Stomach (tissue), 4 donors: ENCODE results near the gene ZPR1.

ENCODE experiments used
- CTCF ChIP-seq, 7 experiments: fragments of 450-650 bp in 4 of 7; fragments of 200-600 bp in 3 of 7; sonication (generic) in 3 of 7; IDR thresholded peaks; one replicate each; pipeline ENCODE4 v1.5.1; 2016 to 2019; ENCODE audit warnings: antibody characterized with exemption in 7 of 7, control low read depth in 2 of 7, mild to moderate bottlenecking in 1 of 7
- EP300 ChIP-seq: sonication (generic); formaldehyde crosslinking; IDR thresholded peaks from one replicate; pipeline ENCODE4 v1.6.1; 2017; ENCODE audit warnings: antibody characterized with exemption
- POLR2A ChIP-seq, 4 donors: fragments of 450-650 bp; IDR thresholded peaks; one replicate each; pipeline ENCODE4 v1.6.1; 2016; ENCODE audit warnings: antibody characterized with exemption in 4 of 4, control low read depth in 2 of 4, mild to moderate bottlenecking in 1 of 4, moderate library complexity in 1 of 4
- POLR2AphosphoS5 ChIP-seq, 3 donors: sonication (generic); formaldehyde crosslinking; IDR thresholded peaks; one replicate each; pipeline ENCODE4 v1.6.1; 2016; ENCODE audit warnings: antibody characterized with exemption in 3 of 3

- TF ChIP-seq CTCF (IDR thresholded peaks at IDR 0.05) = no peak
- no peak for TF ChIP-seq POLR2AphosphoS5 (IDR thresholded peaks at IDR 0.05)
- TF ChIP-seq POLR2A (IDR thresholded peaks at IDR 0.05) = no peak
- TF ChIP-seq EP300 = no peak
These were observed 58.2 kb downstream of the ZPR1 start for GRCh38 chr11:116729501-116730240.
